ENCODE results near the gene HUNK. TPM values are rescaled to one million over a fixed set of nuclear protein-coding genes. Genes with fewer than 3 reads are reported as not detected.

The HUNK gene
- total RNA-seq, 1 experiment from 2014 or later, result 2.1 TPM

- H3K4me1 ChIP-seq (ENCODE audit: insufficient read depth, low read length, poor library complexity, severe bottlenecking), result peaks cover 5% of the 10 kb centered on the region
- H3K9me3 ChIP-seq (ENCODE audit: low read depth, low read length, poor library complexity, severe bottlenecking), result no peaks in the 10 kb centered on the region
- H3K36me3 ChIP-seq (ENCODE audit: insufficient read depth, low read length, poor library complexity, severe bottlenecking), result no peaks in the 10 kb centered on the region
- peaks cover 50% of the 10 kb centered on the region for H3K27me3 ChIP-seq (replicated peaks; ENCODE audit: insufficient read depth, low read depth, low read length, poor library complexity)
- no peak for TF ChIP-seq CTCF (conservative IDR thresholded peaks at IDR 0.05; ENCODE audit: low read depth, low read length)
- no peak for TF ChIP-seq EZH2 (IDR thresholded peaks at IDR 0.05; ENCODE audit: borderline replicate concordance, low read depth, low read length, poor library complexity, severe bottlenecking)
- H3K4me3 ChIP-seq (ENCODE audit: low read depth, low read length, poor library complexity, severe bottlenecking), result no peak overlapping the region
- POLR2A ChIA-PET (ENCODE audit: low non-redundant PET), result no interaction called here
- intact Hi-C loops (cut with micrococcal nuclease; ENCODE audit: unreplicated experiment), result no loop called here
- BruUV-seq (replicated peaks), result no TSS peak
- no peak for DNase-seq (ENCODE audit: low spot score)
- H3K27ac ChIP-seq (ENCODE audit: low read depth, low read length, poor library complexity, severe bottlenecking), result no peak overlapping the region
- CTCF ChIA-PET, result no interaction called here
Measured at GRCh38 chr21:31875496-31876015, 2.7 kb downstream of the HUNK start.

GRCh38 chr21:31877463-31877957, 4.7 kb downstream of the HUNK start:
- no peak for DNase-seq (ENCODE audit: low spot score)
- Histone ChIP-seq H3K4me1 (ENCODE audit: insufficient read depth, low read length, poor library complexity, severe bottlenecking) (peaks cover 3% of the 10 kb centered on the region), H3K27ac (ENCODE audit: low read depth, low read length, poor library complexity, severe bottlenecking) (no peak overlapping the region), H3K27me3 (replicated peaks; ENCODE audit: insufficient read depth, low read depth, low read length, poor library complexity) (peaks cover 32% of the 10 kb centered on the region), H3K4me3 (ENCODE audit: low read depth, low read length, poor library complexity, severe bottlenecking) (no peak overlapping the region), H3K36me3 (ENCODE audit: insufficient read depth, low read length, poor library complexity, severe bottlenecking) (no peaks in the 10 kb centered on the region), H3K9me3 (ENCODE audit: low read depth, low read length, poor library complexity, severe bottlenecking) (no peaks in the 10 kb centered on the region)
- no peak for TF ChIP-seq CTCF (conservative IDR thresholded peaks at IDR 0.05; ENCODE audit: low read depth, low read length)
- no peak for TF ChIP-seq EZH2 (IDR thresholded peaks at IDR 0.05; ENCODE audit: borderline replicate concordance, low read depth, low read length, poor library complexity, severe bottlenecking)
- ChIA-PET CTCF (no interaction called here), POLR2A (ENCODE audit: low non-redundant PET) (no interaction called here)
- BruUV-seq (replicated peaks), result no TSS peak
- intact Hi-C loops (cut with micrococcal nuclease; ENCODE audit: unreplicated experiment), result no loop called here

GRCh38 chr21:31878831-31879230, 6.0 kb downstream of the HUNK start:
- TF ChIP-seq CTCF (conservative IDR thresholded peaks at IDR 0.05; ENCODE audit: low read depth, low read length) (no peak), EZH2 (IDR thresholded peaks at IDR 0.05; ENCODE audit: borderline replicate concordance, low read depth, low read length, poor library complexity, severe bottlenecking) (no peak)
- Histone ChIP-seq H3K27ac (ENCODE audit: low read depth, low read length, poor library complexity, severe bottlenecking) (no peak overlapping the region), H3K4me1 (ENCODE audit: insufficient read depth, low read length, poor library complexity, severe bottlenecking) (no peaks in the 10 kb centered on the region), H3K36me3 (ENCODE audit: insufficient read depth, low read length, poor library complexity, severe bottlenecking) (no peaks in the 10 kb centered on the region), H3K4me3 (ENCODE audit: low read depth, low read length, poor library complexity, severe bottlenecking) (no peak overlapping the region), H3K9me3 (ENCODE audit: low read depth, low read length, poor library complexity, severe bottlenecking) (no peaks in the 10 kb centered on the region), H3K27me3 (replicated peaks; ENCODE audit: insufficient read depth, low read depth, low read length, poor library complexity) (peaks cover 27% of the 10 kb centered on the region)
- no peak for DNase-seq (ENCODE audit: low spot score)
- ChIA-PET POLR2A (ENCODE audit: low non-redundant PET) (no interaction called here), CTCF (no interaction called here)
- no TSS peak for BruUV-seq (replicated peaks)
- intact Hi-C loops (cut with micrococcal nuclease; ENCODE audit: unreplicated experiment), result no loop called here
